Duodenal mucosa (tissue), 2 donors: ENCODE results near the gene NES.

Experiments
- H3K27ac ChIP-seq: one replicate; pipeline ENCODE4 v1.7.0; 2013; ENCODE audit warnings: low read depth, low read length
- H3K27me3 ChIP-seq, 2 donors: one replicate each; pipeline ENCODE4 v1.7.0; 2013; ENCODE audit warnings: low read length in 2 of 2, control low read depth in 1 of 2; ENCODE audit not compliant: insufficient read depth in 2 of 2, control insufficient read depth in 1 of 2
- H3K36me3 ChIP-seq, 2 donors: one replicate each; pipeline ENCODE4 v1.7.0; 2013; ENCODE audit warnings: low read length in 2 of 2, control low read depth in 1 of 2; ENCODE audit not compliant: insufficient read depth in 2 of 2, control insufficient read depth in 1 of 2
- H3K4me1 ChIP-seq, 2 donors: one replicate each; pipeline ENCODE4 v1.7.0; 2013; ENCODE audit warnings: low read length in 2 of 2, control low read depth in 1 of 2; ENCODE audit not compliant: insufficient read depth in 2 of 2, control insufficient read depth in 1 of 2
- H3K4me3 ChIP-seq, 2 donors: one replicate each; pipeline ENCODE4 v1.7.0; 2013; ENCODE audit warnings: low read length in 2 of 2, low read depth in 1 of 2
- H3K9ac ChIP-seq, 2 donors: one replicate each; pipeline ENCODE4 v1.7.0; 2013; ENCODE audit warnings: low read length in 2 of 2, low read depth in 1 of 2
- H3K9me3 ChIP-seq, 2 donors: one replicate each; pipeline ENCODE4 v1.7.0; 2013; ENCODE audit warnings: low read length in 2 of 2, control low read depth in 1 of 2; ENCODE audit not compliant: control insufficient read depth in 1 of 2

The NES gene

DNA sequence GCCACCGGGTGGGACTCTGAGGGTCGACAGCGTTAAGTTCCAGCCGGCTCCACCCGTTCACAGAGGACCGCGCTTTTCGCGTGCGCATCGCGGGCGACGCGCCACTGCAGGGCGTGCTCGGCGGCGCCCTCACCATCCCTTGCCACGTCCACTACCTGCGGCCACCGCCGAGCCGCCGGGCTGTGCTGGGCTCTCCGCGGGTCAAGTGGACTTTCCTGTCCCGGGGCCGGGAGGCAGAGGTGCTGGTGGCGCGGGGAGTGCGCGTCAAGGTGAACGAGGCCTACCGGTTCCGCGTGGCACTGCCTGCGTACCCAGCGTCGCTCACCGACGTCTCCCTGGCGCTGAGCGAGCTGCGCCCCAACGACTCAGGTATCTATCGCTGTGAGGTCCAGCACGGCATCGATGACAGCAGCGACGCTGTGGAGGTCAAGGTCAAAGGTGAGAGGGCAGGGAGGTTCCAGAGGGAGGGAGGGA is 30.4 kb downstream of the NES start:
- H3K36me3 ChIP-seq = peaks cover 0 to 9% of the 10 kb centered on the region in 2 donors
- no peaks in the 10 kb centered on the region for H3K9me3 ChIP-seq
- H3K9ac ChIP-seq = no peak overlapping the region
- no peak overlapping the region for H3K27ac ChIP-seq
- H3K4me3 ChIP-seq = no peak overlapping the region
- H3K27me3 ChIP-seq = peaks cover 8 to 12% of the 10 kb centered on the region in 2 donors
- peaks cover 0 to 19% of the 10 kb centered on the region in 2 donors for H3K4me1 ChIP-seq

DNA sequence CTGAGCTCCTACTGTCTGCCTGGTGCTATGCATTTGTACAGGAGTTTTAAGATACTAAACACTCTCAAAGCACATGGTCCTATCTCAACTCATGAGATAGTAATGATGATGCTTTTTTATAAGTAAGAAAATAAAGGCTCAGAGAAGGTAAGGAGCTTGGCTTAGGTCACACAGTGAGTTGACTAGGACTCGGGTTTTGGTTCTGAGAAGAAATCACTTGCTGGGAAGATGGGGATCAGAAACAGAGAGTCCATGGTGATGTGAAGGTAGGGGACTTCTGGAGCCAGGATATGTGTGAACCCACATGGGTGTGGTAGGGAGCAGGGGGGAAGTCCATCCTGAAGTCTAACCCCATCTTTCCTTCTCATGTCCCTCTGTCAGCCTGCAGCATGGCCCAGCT is 31.5 kb downstream of the NES start:
- no peak overlapping the region for H3K27ac ChIP-seq
- no peaks in the 10 kb centered on the region for H3K9me3 ChIP-seq
- peaks cover 0 to 9% of the 10 kb centered on the region in 2 donors for H3K36me3 ChIP-seq
- peaks cover 11 to 22% of the 10 kb centered on the region in 2 donors for H3K27me3 ChIP-seq
- peaks cover 0 to 23% of the 10 kb centered on the region in 2 donors for H3K4me1 ChIP-seq
- H3K4me3 ChIP-seq = no peak overlapping the region
- H3K9ac ChIP-seq = no peak overlapping the region

DNA sequence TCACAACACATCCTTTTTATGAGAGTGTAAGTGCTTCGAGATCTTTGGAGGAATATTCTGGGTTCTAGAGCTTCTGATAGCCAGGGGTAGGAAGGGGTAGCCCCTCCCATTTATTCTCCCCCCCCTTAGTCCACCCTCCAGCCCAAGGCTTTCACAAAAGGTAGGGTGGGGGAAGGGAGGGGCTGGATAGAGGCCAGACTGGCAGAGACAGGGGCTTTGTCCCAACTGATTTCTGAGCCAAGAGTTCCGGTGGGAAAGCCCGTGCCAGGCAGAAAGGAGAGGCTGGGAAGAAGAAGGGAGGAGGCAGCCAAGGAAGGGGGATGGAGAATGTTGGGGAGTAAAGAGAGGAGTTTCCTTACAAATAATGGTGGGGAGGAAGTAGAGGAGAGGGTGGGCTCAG is 32.2 kb downstream of the NES start:
- peaks cover 0 to 9% of the 10 kb centered on the region in 2 donors for H3K36me3 ChIP-seq
- H3K9ac ChIP-seq = no peak overlapping the region
- H3K27me3 ChIP-seq = peaks cover 13 to 23% of the 10 kb centered on the region in 2 donors
- H3K4me1 ChIP-seq = peaks cover 0 to 23% of the 10 kb centered on the region in 2 donors
- no peaks in the 10 kb centered on the region for H3K9me3 ChIP-seq
- H3K27ac ChIP-seq = no peak overlapping the region
- no peak overlapping the region for H3K4me3 ChIP-seq

DNA sequence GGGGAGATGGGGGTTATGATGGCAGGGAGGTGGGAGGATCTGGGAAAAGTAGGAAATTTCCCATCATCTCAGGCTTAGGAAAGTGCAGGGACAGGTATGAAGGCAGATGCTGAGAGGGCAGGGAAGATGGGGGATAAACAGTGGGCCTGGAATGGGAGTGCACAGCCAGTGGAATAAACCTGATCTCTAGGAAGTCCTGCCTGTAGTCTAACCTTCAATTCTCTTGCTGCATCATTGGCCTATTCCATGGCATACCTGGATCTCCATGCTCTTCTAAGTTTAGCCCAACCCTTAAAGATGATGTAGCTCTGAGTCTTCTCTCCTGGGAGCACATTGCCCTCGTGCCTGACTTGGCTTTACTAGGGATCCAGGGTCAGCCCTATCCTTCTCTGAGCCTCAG is 32.6 kb downstream of the NES start:
- H3K4me3 ChIP-seq = no peak overlapping the region
- peaks cover 15 to 23% of the 10 kb centered on the region in 2 donors for H3K27me3 ChIP-seq
- peaks cover 0 to 9% of the 10 kb centered on the region in 2 donors for H3K36me3 ChIP-seq
- H3K4me1 ChIP-seq = peaks cover 0 to 23% of the 10 kb centered on the region in 2 donors
- H3K9me3 ChIP-seq = no peaks in the 10 kb centered on the region
- H3K27ac ChIP-seq = no peak overlapping the region
- H3K9ac ChIP-seq = no peak overlapping the region

DNA sequence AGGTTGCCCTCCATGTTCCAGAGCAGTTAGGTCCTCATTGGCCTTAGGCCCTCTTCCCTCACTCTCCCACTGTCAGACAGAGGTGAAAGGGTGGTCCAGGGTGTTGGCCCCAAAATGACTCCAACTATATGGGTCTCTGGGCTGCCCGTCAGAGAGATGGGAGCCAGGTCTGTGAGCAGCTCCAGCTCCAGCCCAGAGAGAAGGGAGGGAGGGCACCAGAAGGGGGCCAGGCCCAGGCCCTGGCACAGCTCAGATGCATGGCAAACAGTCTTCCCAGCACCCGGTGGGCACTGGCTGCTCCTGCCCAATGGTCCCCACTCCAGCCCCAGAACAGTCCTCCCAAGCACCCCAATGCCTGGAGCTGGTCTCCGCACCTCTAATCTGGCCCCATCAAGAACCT is 33.1 kb downstream of the NES start:
- no peak overlapping the region for H3K27ac ChIP-seq
- H3K9me3 ChIP-seq = no peaks in the 10 kb centered on the region
- H3K4me3 ChIP-seq = no peak overlapping the region
- H3K4me1 ChIP-seq = peaks cover 0 to 25% of the 10 kb centered on the region in 2 donors
- H3K27me3 ChIP-seq = peaks cover 20 to 26% of the 10 kb centered on the region in 2 donors
- peaks cover 0 to 9% of the 10 kb centered on the region in 2 donors for H3K36me3 ChIP-seq
- no peak overlapping the region for H3K9ac ChIP-seq

DNA sequence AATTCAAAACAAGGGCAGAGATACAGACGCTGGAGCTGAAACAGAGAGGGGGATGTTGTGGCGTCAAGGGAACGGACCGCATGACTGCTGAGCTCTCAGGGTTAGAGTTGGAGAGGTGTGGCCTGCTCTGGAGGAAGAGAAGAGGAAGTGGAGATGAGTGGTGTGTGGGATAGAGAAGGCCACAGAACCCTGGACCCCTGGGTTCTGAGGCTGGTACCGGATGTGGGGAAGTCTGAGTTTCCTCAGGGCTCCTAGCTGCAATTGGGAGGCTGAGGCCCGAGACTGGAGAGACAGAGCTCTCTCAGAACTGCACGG is 33.5 kb downstream of the NES start:
- Histone ChIP-seq H3K4me3 (no peak overlapping the region), H3K36me3 (peaks cover 0 to 9% of the 10 kb centered on the region in 2 donors), H3K9ac (no peak overlapping the region), H3K4me1 (peaks cover 0 to 25% of the 10 kb centered on the region in 2 donors), H3K27me3 (peaks cover 22 to 30% of the 10 kb centered on the region in 2 donors), H3K27ac (no peak overlapping the region), H3K9me3 (no peaks in the 10 kb centered on the region)

DNA sequence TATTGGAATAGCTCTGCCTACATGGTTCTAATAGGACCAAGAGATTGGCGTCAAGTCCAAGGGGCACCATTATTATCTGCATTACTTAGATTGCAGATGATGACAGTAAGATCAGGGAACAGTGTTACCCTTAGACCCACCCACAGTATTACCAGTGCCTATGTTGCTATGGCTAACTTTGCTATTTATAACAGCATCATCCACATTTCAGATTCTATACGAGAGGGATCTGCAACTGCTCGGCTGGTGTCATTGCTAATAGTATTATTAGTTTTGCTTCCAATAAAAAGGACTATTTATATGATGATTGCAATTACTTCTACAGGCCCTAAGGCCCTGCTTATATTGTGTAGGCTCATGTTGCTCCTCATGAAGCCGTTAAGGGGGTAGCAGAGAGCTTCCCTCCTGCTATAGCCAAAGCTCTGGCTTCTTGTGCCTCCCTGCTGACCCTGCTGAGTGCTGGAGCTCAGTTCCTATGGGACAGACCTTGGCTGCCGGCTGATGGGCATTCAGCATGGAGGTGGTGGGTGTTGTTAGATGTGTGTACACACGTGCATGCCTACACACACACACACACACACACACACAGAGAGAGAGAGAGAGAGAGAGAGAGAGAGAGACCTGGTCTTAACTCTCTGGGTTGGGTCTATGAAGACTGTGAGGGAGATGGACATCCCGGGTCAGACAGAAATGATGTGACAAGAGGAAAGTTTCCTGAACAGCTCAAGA is 34.0 kb downstream of the NES start:
- no peaks in the 10 kb centered on the region for H3K9me3 ChIP-seq
- H3K4me1 ChIP-seq = peaks cover 0 to 25% of the 10 kb centered on the region in 2 donors
- H3K27me3 ChIP-seq = peaks cover 27 to 34% of the 10 kb centered on the region in 2 donors

DNA sequence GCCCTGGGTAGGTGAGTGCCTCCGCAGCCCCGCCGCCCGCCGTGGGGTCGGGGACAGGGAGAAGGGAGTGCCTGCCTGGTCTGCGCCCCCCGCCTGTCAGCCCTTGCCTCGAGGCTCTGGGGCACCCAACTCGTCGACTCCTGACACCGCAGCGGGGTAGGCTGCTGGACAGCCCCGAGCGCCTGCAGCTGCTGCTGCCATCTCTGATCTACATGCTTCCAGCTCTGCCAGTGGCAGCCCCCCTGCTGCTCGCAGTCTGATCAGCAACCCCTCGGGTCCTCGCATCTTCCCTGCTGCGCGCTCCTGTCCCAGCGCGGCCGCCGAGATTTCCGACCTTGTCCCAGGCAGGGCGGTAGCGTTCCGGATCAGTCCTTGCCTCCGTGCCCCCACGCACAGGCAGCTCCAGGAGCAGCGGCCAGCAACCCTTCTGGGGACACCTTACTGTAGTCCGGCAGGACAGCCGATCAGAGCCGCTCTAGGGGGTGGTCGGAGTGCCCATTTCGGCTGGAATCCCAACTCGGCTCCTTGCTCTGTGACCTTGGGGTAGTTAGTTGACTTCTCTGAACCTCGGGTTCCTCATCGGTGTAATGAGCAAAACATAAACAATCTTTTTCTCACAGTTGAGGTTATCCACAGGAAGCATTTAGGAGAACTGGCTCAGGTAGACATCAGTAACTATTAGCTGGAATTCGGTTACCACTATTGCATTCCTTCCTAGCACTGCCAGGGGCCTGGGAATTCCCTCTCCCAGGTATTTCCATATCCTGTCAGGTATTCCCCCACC is 34.8 kb downstream of the NES start:
- Histone ChIP-seq H3K9me3 (no peaks in the 10 kb centered on the region), H3K27ac (no peak overlapping the region), H3K27me3 (peaks cover 32 to 40% of the 10 kb centered on the region in 2 donors), H3K4me3 (no peak overlapping the region), H3K4me1 (peaks cover 0 to 25% of the 10 kb centered on the region in 2 donors), H3K36me3 (peaks cover 0 to 9% of the 10 kb centered on the region in 2 donors), H3K9ac (no peak overlapping the region)

More for the DNA sequence above, 34.0 kb downstream of the NES start:
- H3K36me3 ChIP-seq = peaks cover 0 to 9% of the 10 kb centered on the region in 2 donors
- no peak overlapping the region for H3K4me3 ChIP-seq
- no peak overlapping the region for H3K9ac ChIP-seq
- H3K27ac ChIP-seq = no peak overlapping the region

DNA sequence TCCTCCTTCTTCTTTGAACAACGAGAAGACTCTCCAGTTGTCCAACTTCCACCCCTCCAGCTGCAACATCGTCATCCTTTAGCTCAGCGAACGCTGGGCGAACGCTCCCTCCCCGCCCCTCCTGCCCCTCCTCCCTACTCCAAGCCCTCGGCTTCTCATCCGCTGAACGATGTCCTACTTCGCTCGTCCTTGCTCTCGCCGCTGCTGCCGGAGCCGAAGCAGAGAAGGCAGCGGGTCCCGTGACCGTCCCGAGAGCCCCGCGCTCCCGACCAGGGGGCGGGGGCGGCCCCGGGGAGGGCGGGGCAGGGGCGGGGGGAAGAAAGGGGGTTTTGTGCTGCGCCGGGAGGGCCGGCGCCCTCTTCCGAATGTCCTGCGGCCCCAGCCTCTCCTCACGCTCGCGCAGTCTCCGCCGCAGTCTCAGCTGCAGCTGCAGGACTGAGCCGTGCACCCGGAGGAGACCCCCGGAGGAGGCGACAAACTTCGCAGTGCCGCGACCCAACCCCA is 35.4 kb downstream of the NES start, which contains the start of gene BCAN:
Gene BCAN, plus strand, starts transcription at position 357 of the 504 bp plus-strand sequence. CDS start 3,938 bp downstream, outside the sequence.
- Histone ChIP-seq H3K4me3 (no peak within 1 kb of the TSS), H3K27ac (no peak within 1 kb of the TSS), H3K27me3 (peaks cover 32 to 36% of the 10 kb centered on the region in 2 donors), H3K9me3 (no peaks in the 10 kb centered on the region), H3K9ac (no peak within 1 kb of the TSS), H3K4me1 (peaks cover 0 to 25% of the 10 kb centered on the region in 2 donors), H3K36me3 (peaks cover 0 to 9% of the 10 kb centered on the region in 2 donors)
